Measurements from ENCODE around the gene TULP1. TPM values are rescaled to one million over a fixed set of nuclear protein-coding genes. Genes with fewer than 3 reads are reported as not detected.

TULP1 gene
- polyA plus RNA-seq, 4 donors: 0.72 TPM; not detected in 3

DNA sequence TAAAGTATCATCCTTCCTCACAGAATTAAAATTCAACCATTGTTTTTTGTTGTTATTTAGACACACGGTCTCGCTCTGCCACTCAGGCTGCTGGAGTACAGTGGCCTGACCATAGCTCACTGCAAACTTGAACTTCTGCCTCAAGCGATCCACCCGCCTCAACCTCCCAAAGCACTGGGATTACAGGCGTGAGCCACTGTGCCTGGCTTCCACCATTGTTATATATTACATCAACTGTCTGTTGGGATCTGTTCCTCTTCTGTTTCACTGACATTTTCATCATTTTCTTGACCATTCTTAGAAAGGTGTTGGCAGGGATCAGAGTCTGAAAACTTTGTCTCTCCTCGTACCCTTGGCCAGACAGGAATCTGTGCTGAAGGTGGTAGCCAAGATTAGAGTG, 21.3 kb upstream of the TULP1 start:
- Histone ChIP-seq H3K27ac (ENCODE audit: low read depth in 1 of 3, low read length in 2 of 3) (no peak overlapping the region), H3K9me3 (ENCODE audit: control insufficient read depth in 2 of 2, insufficient read depth in 1 of 2, low read depth in 1 of 2, low read length in 1 of 2) (no peaks in the 10 kb centered on the region), H3K27me3 (ENCODE audit: control insufficient read depth in 3 of 3, insufficient read depth in 3 of 3, low read length in 3 of 3) (peaks cover 0 to 2% (median 0%) of the 10 kb centered on the region in 3 donors), H3K4me1 (ENCODE audit: control insufficient read depth in 3 of 3, insufficient read depth in 2 of 3, low read depth in 1 of 3, low read length in 2 of 3) (no peaks in the 10 kb centered on the region), H3K4me3 (ENCODE audit: low read depth in 1 of 3, low read length in 3 of 3) (no peak overlapping the region), H3K36me3 (ENCODE audit: control insufficient read depth in 3 of 3, insufficient read depth in 2 of 3, low read depth in 1 of 3, low read length in 3 of 3) (no peaks in the 10 kb centered on the region)
- no peak for DNase-seq
- FAIRE-seq: no peak
- WGBS, 3 donors: 69 to 86% (median 83%) methylated on average over 6 of the region's 6 CpGs

DNA sequence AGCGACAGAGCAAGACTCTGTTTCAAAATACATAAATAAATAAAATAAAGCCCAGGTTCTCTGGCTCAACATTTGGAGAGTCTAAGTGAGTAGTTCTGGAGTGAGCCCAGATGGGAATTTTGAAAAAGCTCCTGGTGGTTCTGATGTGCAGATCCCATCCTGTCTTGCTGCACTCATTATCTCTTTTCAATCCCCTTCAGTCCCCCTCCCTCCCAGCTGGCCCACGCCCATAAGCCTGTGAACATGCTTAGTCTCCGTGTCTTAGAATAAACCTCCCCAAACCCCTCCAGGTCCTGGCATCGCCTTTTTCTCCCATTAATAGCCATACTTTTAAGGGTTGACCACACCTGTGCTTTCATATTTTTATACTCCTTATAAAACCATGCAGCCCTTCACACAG, 19.4 kb upstream of the TULP1 start:
- Histone ChIP-seq H3K4me1 (ENCODE audit: control insufficient read depth in 3 of 3, insufficient read depth in 2 of 3, low read depth in 1 of 3, low read length in 2 of 3) (no peaks in the 10 kb centered on the region), H3K36me3 (ENCODE audit: control insufficient read depth in 3 of 3, insufficient read depth in 2 of 3, low read depth in 1 of 3, low read length in 3 of 3) (no peaks in the 10 kb centered on the region), H3K9me3 (ENCODE audit: control insufficient read depth in 2 of 2, insufficient read depth in 1 of 2, low read depth in 1 of 2, low read length in 1 of 2) (no peaks in the 10 kb centered on the region), H3K27me3 (ENCODE audit: control insufficient read depth in 3 of 3, insufficient read depth in 3 of 3, low read length in 3 of 3) (peaks cover 0 to 2% (median 0%) of the 10 kb centered on the region in 3 donors), H3K27ac (ENCODE audit: low read depth in 1 of 3, low read length in 2 of 3) (no peak overlapping the region), H3K4me3 (ENCODE audit: low read depth in 1 of 3, low read length in 3 of 3) (no peak overlapping the region)
- no peak for FAIRE-seq
- DNase-seq: no peak
- WGBS, 3 donors: 75 to 84% (median 79%) methylated on average over 4 of the region's 4 CpGs

- WGBS, 3 donors: 91 to 96% (median 93%) methylated on average over 3 of the region's 3 CpGs
- no peak for FAIRE-seq
- H3K4me1 ChIP-seq (ENCODE audit: control insufficient read depth in 3 of 3, insufficient read depth in 2 of 3, low read depth in 1 of 3, low read length in 2 of 3): no peaks in the 10 kb centered on the region
Observed at GRCh38 chr6:35524380-35525020, 11.8 kb upstream of the TULP1 start.

DNA sequence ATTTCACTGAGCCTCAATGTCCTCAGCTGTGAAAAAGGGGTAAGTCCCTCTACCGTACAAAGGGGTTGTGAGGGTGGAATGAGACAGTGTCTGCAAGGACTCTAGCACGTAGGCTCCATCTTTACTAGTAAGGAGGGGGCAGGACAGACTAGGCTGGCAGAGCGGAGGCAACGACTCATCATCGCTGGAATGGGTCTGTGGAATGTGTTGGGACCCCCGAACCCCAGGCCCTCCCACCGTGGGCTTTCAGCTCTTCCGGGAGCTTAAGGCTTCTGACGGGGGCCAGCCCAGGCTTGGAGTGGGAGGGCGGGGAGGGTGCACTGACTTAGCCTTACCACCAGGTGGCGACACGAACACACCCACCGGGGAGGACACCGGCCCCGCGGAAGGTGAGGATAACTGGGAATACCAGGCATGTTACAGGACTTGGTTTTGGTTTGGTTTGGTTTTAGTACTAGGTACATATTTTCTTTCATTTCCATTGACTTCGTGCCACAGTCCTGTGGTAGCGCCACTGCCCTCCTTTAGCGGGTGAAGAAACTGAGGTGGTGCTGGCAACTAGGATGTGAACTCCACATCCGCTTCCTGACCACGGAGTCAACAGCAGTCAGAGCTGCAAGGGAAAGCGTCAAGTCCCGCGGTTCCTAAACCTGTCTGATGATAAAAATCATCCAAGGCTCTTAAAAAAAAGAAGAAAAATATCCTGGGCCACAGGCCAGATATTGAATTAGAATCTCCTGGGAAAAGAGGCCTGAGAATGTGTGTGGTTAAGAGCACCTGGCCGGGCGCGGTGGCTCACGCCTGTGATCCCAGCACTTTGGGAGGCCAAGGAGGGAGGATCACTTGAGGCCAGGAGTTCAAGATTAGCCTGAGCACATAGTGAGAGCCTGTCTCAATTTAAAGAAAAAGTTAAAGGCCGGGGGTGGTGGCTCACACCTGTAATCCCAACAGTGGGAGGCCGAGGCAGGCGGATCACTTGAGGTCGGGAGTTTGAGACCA, 10.3 kb upstream of the TULP1 start:
- Histone ChIP-seq H3K9me3 (ENCODE audit: control insufficient read depth in 2 of 2, insufficient read depth in 1 of 2, low read depth in 1 of 2, low read length in 1 of 2) (no peaks in the 10 kb centered on the region), H3K27ac (ENCODE audit: low read depth in 1 of 3, low read length in 2 of 3) (no peak overlapping the region), H3K36me3 (ENCODE audit: control insufficient read depth in 3 of 3, insufficient read depth in 2 of 3, low read depth in 1 of 3, low read length in 3 of 3) (no peaks in the 10 kb centered on the region), H3K27me3 (ENCODE audit: control insufficient read depth in 3 of 3, insufficient read depth in 3 of 3, low read length in 3 of 3) (peaks cover 0 to 3% (median 0%) of the 10 kb centered on the region in 3 donors), H3K4me3 (ENCODE audit: low read depth in 1 of 3, low read length in 3 of 3) (no peak overlapping the region), H3K4me1 (ENCODE audit: control insufficient read depth in 3 of 3, insufficient read depth in 2 of 3, low read depth in 1 of 3, low read length in 2 of 3) (no peaks in the 10 kb centered on the region)
- 33 to 36% (median 33%) methylated on average over 32 of the region's 32 CpGs for WGBS, 3 donors
- DNase-seq (peak; percentile 62 to 81), FAIRE-seq (no peak)

More at GRCh38 chr6:35524380-35525020, 11.8 kb upstream of the TULP1 start:
- Histone ChIP-seq H3K27ac (ENCODE audit: low read depth in 1 of 3, low read length in 2 of 3) (no peak overlapping the region), H3K36me3 (ENCODE audit: control insufficient read depth in 3 of 3, insufficient read depth in 2 of 3, low read depth in 1 of 3, low read length in 3 of 3) (no peaks in the 10 kb centered on the region), H3K27me3 (ENCODE audit: control insufficient read depth in 3 of 3, insufficient read depth in 3 of 3, low read length in 3 of 3) (peaks cover 0 to 3% (median 2%) of the 10 kb centered on the region in 3 donors), H3K9me3 (ENCODE audit: control insufficient read depth in 2 of 2, insufficient read depth in 1 of 2, low read depth in 1 of 2, low read length in 1 of 2) (no peaks in the 10 kb centered on the region), H3K4me3 (ENCODE audit: low read depth in 1 of 3, low read length in 3 of 3) (no peak overlapping the region)
- DNase-seq: no peak

DNA sequence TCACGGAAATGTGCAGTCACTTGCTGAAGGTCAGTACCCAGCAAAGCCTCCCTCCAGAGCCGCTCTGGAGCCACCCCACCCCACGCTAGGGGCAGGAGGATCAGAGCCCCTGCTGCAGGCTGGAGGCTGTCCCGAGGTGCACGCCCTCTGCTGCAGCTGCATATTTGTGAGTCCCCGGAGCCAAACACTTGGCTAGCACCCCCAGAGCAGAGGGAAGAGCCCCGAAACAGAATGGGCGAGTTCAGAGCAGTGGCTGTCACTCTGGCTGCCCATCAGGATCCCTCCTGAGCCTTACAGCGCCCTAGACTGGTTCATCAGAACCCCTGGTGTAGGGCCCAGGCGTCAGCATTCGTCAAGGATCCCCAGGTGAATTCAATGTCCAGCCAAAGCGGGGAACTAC, 9.5 kb upstream of the TULP1 start:
- WGBS, 3 donors: 79 to 82% (median 81%) methylated on average over 12 of the region's 12 CpGs
- no peaks in the 10 kb centered on the region for H3K4me1 ChIP-seq (ENCODE audit: control insufficient read depth in 3 of 3, insufficient read depth in 2 of 3, low read depth in 1 of 3, low read length in 2 of 3)
- H3K9me3 ChIP-seq (ENCODE audit: control insufficient read depth in 2 of 2, insufficient read depth in 1 of 2, low read depth in 1 of 2, low read length in 1 of 2): no peaks in the 10 kb centered on the region
- FAIRE-seq (no peak), DNase-seq (no peak)
- peaks cover 0 to 3% (median 0%) of the 10 kb centered on the region in 3 donors for H3K27me3 ChIP-seq (ENCODE audit: control insufficient read depth in 3 of 3, insufficient read depth in 3 of 3, low read length in 3 of 3)
- H3K27ac ChIP-seq (ENCODE audit: low read depth in 1 of 3, low read length in 2 of 3): no peak overlapping the region
- H3K36me3 ChIP-seq (ENCODE audit: control insufficient read depth in 3 of 3, insufficient read depth in 2 of 3, low read depth in 1 of 3, low read length in 3 of 3): no peaks in the 10 kb centered on the region
- no peak overlapping the region for H3K4me3 ChIP-seq (ENCODE audit: low read depth in 1 of 3, low read length in 3 of 3)

GRCh38 chr6:35521235-35521634, 8.5 kb upstream of the TULP1 start:
- no peaks in the 10 kb centered on the region for H3K36me3 ChIP-seq (ENCODE audit: control insufficient read depth in 3 of 3, insufficient read depth in 2 of 3, low read depth in 1 of 3, low read length in 3 of 3)
- no peak overlapping the region for H3K27ac ChIP-seq (ENCODE audit: low read depth in 1 of 3, low read length in 2 of 3)
- no peak for DNase-seq
- no peak overlapping the region for H3K4me3 ChIP-seq (ENCODE audit: low read depth in 1 of 3, low read length in 3 of 3)
- no peak for FAIRE-seq
- no peaks in the 10 kb centered on the region for H3K27me3 ChIP-seq (ENCODE audit: control insufficient read depth in 3 of 3, insufficient read depth in 3 of 3, low read length in 3 of 3)
- no peaks in the 10 kb centered on the region for H3K4me1 ChIP-seq (ENCODE audit: control insufficient read depth in 3 of 3, insufficient read depth in 2 of 3, low read depth in 1 of 3, low read length in 2 of 3)
- no peaks in the 10 kb centered on the region for H3K9me3 ChIP-seq (ENCODE audit: control insufficient read depth in 2 of 2, insufficient read depth in 1 of 2, low read depth in 1 of 2, low read length in 1 of 2)
- WGBS, 3 donors: 84 to 94% (median 94%) methylated on average over 4 of the region's 4 CpGs

GRCh38 chr6:35519313-35520015, 6.8 kb upstream of the TULP1 start:
- Histone ChIP-seq H3K27ac (ENCODE audit: low read depth in 1 of 3, low read length in 2 of 3) (no peak overlapping the region), H3K36me3 (ENCODE audit: control insufficient read depth in 3 of 3, insufficient read depth in 2 of 3, low read depth in 1 of 3, low read length in 3 of 3) (no peaks in the 10 kb centered on the region), H3K4me1 (ENCODE audit: control insufficient read depth in 3 of 3, insufficient read depth in 2 of 3, low read depth in 1 of 3, low read length in 2 of 3) (no peaks in the 10 kb centered on the region), H3K9me3 (ENCODE audit: control insufficient read depth in 2 of 2, insufficient read depth in 1 of 2, low read depth in 1 of 2, low read length in 1 of 2) (no peaks in the 10 kb centered on the region), H3K27me3 (ENCODE audit: control insufficient read depth in 3 of 3, insufficient read depth in 3 of 3, low read length in 3 of 3) (no peaks in the 10 kb centered on the region), H3K4me3 (ENCODE audit: low read depth in 1 of 3, low read length in 3 of 3) (no peak overlapping the region)
- WGBS, 3 donors: 77 to 86% (median 83%) methylated on average over 9 of the region's 9 CpGs
- DNase-seq (no peak), FAIRE-seq (no peak)

- Histone ChIP-seq H3K9me3 (ENCODE audit: control insufficient read depth in 2 of 2, insufficient read depth in 1 of 2, low read depth in 1 of 2, low read length in 1 of 2) (no peaks in the 10 kb centered on the region), H3K4me3 (ENCODE audit: low read depth in 1 of 3, low read length in 3 of 3) (no peak overlapping the region), H3K36me3 (ENCODE audit: control insufficient read depth in 3 of 3, insufficient read depth in 2 of 3, low read depth in 1 of 3, low read length in 3 of 3) (no peaks in the 10 kb centered on the region), H3K4me1 (ENCODE audit: control insufficient read depth in 3 of 3, insufficient read depth in 2 of 3, low read depth in 1 of 3, low read length in 2 of 3) (no peaks in the 10 kb centered on the region), H3K27ac (ENCODE audit: low read depth in 1 of 3, low read length in 2 of 3) (no peak overlapping the region), H3K27me3 (ENCODE audit: control insufficient read depth in 3 of 3, insufficient read depth in 3 of 3, low read length in 3 of 3) (no peaks in the 10 kb centered on the region)
- 91 to 95% (median 92%) methylated on average over 6 of the region's 6 CpGs for WGBS, 3 donors
- FAIRE-seq (no peak), DNase-seq (no peak)
Observed at GRCh38 chr6:35518566-35519312, 6.0 kb upstream of the TULP1 start.
